Activated CD4-positive, CD25-positive, alpha-beta regulatory T cell treated with anti-CD3 and anti-CD28 coated beads, Interleukin-2, amount 50 U/mL, for 72 hours (primary cell): ENCODE results near the gene HSD17B3.
"Not testable (repeated sequence)": the region's sequence is repeated elsewhere in the genome, so short reads cannot be mapped to it uniquely, and the experiment has no call there.

ENCODE experiments used
- DNase-seq: peaks from one replicate; pipeline ENCODE4 v3.0.0; 2021

HSD17B3 gene

GRCh38 chr9:96302021-96302420, at the start of gene HSD17B3:
HSD17B3 (minus strand) TSS chr9:96302176; CDS start chr9:96302104, 72 bp downstream.
- DNase-seq = no peak

GRCh38 chr9:96350866-96351265, 48.9 kb upstream of the HSD17B3 start:
- no peak for DNase-seq

DNA sequence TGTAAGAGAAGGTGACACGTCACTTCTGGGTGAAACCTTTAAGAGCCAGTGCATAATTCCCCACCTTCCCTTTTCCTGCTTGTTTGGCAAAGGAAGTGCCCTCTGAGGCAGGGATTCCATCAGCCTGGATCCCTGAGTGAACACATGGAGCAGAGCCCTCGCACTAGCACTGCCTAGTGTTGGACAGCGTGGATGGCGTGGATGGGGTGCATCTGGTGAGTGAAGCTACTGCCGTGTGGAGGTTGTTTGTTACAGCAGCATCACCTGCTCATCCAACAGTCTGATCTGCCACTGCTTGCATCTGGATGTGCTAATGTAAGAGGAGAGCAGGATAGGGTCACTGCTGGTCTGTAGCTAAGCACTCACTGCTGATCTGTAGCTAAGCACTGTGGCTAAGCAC, 46.3 kb upstream of the HSD17B3 start:
- no peak for DNase-seq

DNA sequence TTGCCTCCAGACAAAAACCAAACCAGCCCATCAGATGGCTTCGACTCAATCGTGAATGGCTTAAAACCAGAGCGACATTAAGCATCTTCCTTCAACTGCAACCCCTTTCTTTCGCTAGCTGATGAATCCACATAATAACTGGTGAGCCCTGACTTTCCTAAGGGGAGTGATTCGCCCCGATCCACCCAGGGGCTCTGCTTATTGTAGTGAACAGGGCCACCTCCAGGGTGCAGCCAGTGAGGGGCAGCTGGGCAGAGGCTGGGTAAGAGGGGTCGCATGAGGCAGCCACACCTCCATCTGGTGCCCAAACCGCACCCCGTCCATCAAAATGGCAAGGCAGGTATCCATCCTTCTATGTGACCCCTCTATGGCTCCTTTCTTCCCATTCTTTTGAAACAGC, 43.6 kb upstream of the HSD17B3 start:
- DNase-seq = no peak

DNA sequence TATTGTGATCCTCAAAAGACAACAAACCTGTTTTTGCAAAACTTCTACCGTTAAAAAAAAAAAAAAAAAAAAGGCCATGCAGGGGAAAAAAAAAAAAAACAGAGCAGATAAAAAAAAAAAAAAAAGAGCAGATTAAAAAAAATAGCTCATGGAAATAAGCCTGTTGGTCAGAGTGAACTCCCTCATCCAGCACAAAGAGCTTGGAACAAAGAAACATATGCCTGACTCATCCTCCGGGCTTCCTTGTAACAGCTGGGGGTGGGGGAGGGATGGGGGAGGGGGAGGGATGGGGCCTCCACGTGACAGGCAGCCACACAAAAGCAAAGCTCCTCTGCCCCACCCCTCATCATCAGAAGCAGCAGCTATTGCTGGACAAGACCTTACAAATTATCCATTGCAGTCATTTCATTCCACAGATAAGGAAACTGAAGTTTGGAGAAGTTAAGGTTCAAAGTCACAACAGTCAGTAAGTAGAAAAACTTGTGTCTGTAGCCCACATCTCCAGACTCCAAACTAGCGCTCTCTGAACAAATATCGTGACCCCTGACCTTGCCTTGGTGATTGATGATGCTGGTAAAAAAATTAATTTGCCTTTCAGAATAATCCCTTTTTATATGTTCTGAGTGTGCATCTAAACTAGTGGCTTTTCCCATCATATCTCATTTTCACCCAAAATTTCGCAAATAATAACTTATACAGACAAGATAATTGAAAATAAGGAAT, 42.6 kb upstream of the HSD17B3 start:
- no peak for DNase-seq

DNA sequence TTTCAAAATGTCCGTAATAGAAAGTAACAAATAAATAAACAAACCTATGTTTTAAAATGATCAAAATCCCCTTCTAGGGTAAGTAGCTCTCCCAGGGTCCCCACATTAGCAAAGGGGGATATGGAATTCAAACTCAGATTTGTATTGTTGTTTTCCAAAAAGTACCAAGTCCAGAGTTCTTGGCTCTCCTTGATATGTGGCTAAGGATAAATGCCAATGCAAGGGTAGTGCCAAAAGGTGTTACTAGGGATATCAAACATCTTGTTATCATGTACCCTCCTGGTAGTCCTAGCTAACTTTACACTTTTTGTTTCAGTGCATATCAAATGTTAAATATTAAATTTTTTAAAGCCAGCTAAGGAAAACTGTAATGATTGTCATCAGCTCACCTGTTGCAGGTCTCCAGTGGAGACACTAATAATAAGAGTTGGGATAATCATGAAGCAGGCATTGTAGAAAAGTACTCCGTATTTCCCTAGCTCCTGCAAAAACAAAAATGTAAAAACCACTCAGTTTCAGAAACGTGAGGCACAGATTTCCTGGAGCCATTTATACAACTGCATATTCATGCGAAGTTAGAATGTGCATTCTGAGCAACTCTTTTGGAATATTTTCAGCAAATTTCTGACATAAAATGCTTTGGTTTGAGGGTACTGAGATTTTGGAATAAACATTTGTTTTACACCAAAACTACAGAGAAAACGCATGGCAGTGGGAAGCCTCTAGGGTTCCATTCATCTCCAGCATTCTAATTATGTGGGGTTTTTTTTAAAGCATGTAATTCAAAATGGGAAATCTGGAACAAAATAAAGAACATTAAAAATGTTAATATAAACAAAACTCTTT, 41.8 kb upstream of the HSD17B3 start:
- no peak for DNase-seq

GRCh38 chr9:96342571-96343245, 40.7 kb upstream of the HSD17B3 start:
- DNase-seq = no peak

GRCh38 chr9:96340707-96341106, 38.7 kb upstream of the HSD17B3 start:
- DNase-seq = no peak

DNA sequence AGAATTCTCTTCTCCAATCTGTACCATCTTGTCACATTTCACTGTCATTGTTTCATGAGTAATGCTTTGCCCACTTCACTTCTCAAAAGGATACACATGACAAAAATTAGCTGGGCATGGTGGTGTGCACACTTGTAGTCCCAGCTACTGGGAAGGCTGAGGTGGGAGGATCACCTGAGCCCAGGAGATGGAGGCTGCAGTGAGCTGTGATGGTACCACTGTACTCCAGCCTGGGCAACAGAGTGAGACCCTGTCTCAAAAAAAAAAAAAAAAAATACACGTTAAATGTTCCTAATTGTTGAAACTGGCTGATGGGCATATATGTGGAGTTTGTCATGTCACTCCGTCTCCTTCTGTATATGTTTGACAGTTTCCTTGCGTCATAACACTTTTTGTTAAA, 36.3 kb upstream of the HSD17B3 start:
- no peak for DNase-seq

GRCh38 chr9:96333958-96334357, 32.0 kb upstream of the HSD17B3 start:
- DNase-seq = no peak

DNA sequence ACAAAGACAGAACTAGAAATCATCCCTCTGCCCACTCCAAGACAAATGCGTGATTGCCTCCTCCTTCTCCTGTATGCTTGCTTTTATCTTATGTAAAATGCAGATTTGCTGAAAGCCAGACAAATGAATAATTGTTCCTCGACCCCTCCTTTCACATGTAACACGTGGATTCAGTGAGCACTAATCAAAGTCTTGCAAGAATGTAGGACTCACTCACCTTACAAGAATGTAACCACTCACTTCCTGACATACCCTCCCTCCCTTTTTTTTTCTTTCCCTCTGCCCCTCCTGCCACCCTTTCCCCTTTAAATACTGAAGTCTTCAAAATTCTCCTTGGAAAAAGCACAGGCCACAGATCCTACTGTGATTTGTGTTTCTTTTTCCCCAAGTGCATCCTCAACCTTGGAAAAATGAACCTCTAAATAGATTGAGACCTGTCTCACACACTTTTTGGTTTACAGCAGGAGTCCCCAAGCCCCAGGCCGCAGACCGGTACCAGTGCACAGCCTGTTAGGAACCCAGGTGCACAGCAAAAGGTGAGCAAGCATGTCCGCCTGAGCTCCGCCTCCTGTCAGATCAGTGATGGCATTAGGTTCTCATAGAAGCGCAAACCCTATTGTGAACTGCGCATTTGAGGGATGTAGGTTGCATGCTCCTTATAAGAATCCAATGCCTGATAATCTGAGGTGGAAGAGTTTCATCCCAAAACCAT, 29.4 kb upstream of the HSD17B3 start:
- DNase-seq = no peak

DNA sequence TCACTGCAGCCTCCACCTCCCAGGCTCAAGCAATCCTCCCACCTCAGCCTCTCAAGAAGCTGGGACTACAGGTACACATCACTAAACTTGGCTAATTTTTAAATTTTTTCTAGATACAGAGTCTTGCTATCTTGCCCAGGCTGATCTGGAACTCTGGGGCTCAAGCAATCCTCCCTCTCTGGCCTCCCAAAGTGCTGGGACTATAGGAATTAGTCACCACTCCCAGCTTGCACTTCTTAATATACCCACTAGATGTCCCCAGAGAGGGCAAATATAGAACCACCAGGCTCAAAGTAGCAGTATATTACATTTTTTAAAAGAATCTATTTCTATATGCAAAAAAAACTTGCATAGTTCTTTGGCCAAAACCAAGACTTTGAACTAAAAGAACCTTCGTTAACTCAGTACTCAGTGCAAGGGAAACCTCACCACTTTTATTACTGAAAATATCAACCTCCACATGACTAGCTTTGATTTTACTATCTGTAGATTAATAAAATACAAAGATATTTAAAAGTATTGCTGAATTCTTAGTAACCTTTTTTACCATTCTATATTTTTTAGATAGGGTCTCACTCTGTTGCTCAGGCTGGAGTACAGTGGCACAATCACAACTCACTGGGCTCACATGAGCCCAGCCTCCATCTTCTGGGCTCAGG, 25.8 kb upstream of the HSD17B3 start:
- DNase-seq = peak; percentile 33

DNA sequence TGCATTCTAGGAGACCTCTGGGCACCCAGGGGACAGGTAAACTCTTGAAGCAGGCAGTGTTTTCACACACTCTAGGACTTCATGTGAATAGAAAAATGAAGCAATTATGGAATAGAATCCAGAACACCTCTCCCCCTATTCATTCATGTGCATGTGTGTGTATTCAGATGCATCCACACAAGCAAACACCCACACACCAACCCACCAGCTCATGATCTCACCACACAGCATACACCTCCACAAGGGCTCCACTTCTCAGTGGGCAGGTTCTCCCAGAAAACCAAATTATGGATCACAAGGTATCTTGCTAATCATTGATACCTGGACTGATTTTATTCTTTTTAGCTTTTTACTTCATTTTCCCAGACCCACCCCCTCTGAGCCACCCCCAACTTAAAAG, 21.2 kb upstream of the HSD17B3 start:
- no peak for DNase-seq

GRCh38 chr9:96322736-96323135, 20.8 kb upstream of the HSD17B3 start:
- DNase-seq = not testable (repeated sequence)

GRCh38 chr9:96322210-96322609, 20.2 kb upstream of the HSD17B3 start:
- not testable (repeated sequence) for DNase-seq

- DNase-seq = no peak
Measured at GRCh38 chr9:96321515-96321914, 19.5 kb upstream of the HSD17B3 start.

DNA sequence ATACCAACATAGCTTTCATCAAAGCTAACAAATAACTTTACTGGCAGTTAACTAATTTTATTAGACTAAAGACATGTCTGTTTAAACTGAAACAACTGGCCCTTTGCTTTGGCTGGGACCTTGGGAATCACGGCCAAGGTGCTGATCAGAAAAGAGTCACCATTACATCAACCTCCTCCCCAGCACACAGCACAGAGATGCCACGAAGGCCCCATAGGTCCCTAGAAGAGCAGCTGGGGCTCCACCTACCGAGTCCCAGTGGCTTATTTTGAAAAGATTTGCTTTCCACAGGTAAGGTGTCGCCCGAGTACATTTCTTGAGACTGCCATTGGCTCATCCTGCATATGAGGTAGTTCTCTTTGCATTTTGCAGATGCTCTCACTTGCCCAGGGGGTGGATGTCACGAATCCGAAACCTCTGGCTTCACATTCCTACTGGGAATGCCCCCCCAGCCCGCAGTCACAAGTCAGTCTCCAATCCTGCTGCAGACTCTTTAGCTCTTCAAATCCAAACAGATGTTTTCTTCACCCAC, 18.8 kb upstream of the HSD17B3 start:
- no peak for DNase-seq

DNA sequence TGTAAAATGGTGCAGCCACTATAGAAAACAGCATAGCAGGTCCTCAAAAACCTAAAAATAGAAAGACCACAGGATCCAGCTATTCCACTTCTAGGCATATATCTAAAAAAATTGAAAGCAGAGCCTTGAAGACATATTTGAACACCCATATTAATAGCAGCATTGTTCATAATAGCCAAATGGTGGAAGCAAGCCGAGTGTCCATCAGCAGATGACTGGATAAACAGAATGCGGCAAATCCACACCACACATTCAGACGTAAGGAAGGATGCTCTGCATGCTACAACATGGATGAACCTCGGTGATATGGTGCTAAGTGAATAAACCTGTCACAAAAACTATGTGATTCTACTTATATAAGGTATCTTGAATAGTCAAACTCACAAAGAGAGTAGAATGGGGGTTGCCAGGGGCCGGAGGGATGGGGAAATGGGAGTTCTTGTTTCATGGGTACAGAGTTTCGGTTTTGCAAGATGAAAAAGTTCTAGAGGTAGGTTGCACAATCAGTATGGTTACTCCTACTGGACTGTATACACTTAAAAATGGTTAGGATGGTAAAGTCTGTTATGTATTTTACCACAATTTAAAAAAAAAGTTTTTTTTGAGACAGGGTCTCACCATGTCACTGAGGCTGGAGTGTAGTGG, 17.1 kb upstream of the HSD17B3 start:
- no peak for DNase-seq

- DNase-seq = peak; percentile 47
Measured at GRCh38 chr9:96317335-96317980, 15.5 kb upstream of the HSD17B3 start.

GRCh38 chr9:96309850-96310249, 7.9 kb upstream of the HSD17B3 start:
- no peak for DNase-seq

DNA sequence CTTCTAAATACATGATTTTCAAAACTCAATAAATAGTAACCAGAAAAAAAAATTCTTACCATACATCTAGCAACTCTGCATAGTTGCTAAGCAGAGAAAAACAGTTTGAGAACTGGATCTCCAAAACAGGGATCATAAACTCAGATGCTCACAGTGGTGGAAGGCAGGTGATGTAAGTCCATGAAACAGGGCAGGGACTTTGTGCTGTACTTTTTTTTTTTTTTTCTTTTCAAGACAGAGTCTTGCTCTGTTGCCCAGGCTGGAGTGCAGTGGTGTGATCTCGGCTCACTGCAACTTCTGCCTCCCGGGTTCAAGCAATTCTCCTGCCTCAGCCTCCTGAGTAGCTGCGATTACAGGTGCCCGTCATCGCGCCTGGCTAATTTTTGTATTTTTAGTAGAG, 5.0 kb upstream of the HSD17B3 start:
- DNase-seq = not testable (repeated sequence)
